ENCODE data around the gene CST8.

DNA sequence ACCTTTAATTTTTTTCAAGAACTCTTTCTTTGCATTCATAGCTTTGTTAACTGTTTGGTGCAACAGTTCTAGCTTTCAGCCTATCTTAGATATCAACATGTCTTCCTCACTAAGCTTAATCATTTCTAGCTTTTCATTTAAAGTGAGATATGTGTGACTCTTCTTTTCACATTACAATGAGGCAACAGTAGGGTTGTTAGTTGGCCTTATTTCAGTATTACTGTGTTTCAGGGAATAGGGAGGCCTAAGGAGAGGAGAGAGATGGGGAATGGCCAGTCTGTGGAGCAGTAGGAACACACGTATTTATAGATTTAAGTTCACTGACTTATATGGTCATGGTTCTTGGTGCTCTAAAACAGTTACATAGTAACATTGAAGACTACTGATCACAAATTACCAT, 41.6 kb downstream of the CST8 start:
- TF ChIP-seq, protein P1, sequence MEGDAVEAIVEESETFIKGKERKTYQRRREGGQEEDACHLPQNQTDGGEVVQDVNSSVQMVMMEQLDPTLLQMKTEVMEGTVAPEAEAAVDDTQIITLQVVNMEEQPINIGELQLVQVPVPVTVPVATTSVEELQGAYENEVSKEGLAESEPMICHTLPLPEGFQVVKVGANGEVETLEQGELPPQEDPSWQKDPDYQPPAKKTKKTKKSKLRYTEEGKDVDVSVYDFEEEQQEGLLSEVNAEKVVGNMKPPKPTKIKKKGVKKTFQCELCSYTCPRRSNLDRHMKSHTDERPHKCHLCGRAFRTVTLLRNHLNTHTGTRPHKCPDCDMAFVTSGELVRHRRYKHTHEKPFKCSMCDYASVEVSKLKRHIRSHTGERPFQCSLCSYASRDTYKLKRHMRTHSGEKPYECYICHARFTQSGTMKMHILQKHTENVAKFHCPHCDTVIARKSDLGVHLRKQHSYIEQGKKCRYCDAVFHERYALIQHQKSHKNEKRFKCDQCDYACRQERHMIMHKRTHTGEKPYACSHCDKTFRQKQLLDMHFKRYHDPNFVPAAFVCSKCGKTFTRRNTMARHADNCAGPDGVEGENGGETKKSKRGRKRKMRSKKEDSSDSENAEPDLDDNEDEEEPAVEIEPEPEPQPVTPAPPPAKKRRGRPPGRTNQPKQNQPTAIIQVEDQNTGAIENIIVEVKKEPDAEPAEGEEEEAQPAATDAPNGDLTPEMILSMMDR (conservative IDR thresholded peaks at IDR 0.05; ENCODE audit: low read length): no peak
- TF ChIP-seq EZH2phosphoT487 (IDR thresholded peaks at IDR 0.05; ENCODE audit: borderline replicate concordance): no peak

All from Loucy (cell line).